Measurements from ENCODE around the gene SEC16B. TPM values are rescaled to one million over a fixed set of nuclear protein-coding genes. Genes with fewer than 3 reads are reported as not detected.
A peak's percentile ranks its signal among the peaks of the same experiment; 100 is the strongest.

SEC16B gene
- total and polyA plus RNA-seq, 2 of the 13 experiments (the other 11 are each of a cell fraction or from before 2014, with no cell fraction given), result 4.6 to 5.8 TPM

GRCh38 chr1:177948336-177948972 lies 21.4 kb downstream of the SEC16B start (continued):
- TF ChIP-seq DZIP1 (CRISPR knock-in tag; IDR thresholded peaks at IDR 0.05), result no peak
- TF ChIP-seq MATR3 (CRISPR knock-in tag; IDR thresholded peaks at IDR 0.05), result no peak
- peak; percentile 76 for TF ChIP-seq STAG1 (CRISPR knock-in tag; IDR thresholded peaks at IDR 0.05)
- no peak for TF ChIP-seq PHF20 (CRISPR knock-in tag; IDR thresholded peaks at IDR 0.05)

GRCh38 chr1:177947623-177948022 lies 22.2 kb downstream of the SEC16B start:
- no peak overlapping the region for H3K4me3 ChIP-seq (replicated peaks in 1 of 3; ENCODE audit: insufficient read depth in 1 of 3, low read depth in 2 of 3, low read length in 3 of 3)
- intact Hi-C loops (cut with micrococcal nuclease; ENCODE audit: unreplicated experiment), result loop anchor here (2.0 to 5.0 kb wide), 3 partner anchors 245 to 520 kb away; no protein-coding TSS in a partner anchor
- no peak overlapping the region for H3K4me2 ChIP-seq (ENCODE audit: low read depth, low read length)
- no peaks in the 10 kb centered on the region for H4K20me1 ChIP-seq (ENCODE audit: insufficient read depth, low read length)
- WGBS (ENCODE audit: low lambda C conversion rate), result 87% methylated on average over 7 of the region's 7 CpGs
- no peaks in the 10 kb centered on the region for H3K79me2 ChIP-seq (ENCODE audit: insufficient read depth, low read length)
- no peak overlapping the region for H3K27ac ChIP-seq (ENCODE audit: extremely low read length, insufficient read depth, low read length)
- in situ Hi-C loops (cut with HindIII; ENCODE audit: extremely low pct_ligation_motif_present, low pct_unique_long_range_greater_than_20kb), result loop anchor here (25.0 kb wide), 1 partner anchor 1035 kb away; no protein-coding TSS in a partner anchor
- ATAC-seq, result no peak
- no peaks in the 10 kb centered on the region for H3K27me3 ChIP-seq (ENCODE audit: control insufficient read depth in 1 of 2, insufficient read depth in 2 of 2, low read length in 2 of 2)
- ChIA-PET CTCF (ENCODE audit: low intra/inter-chr PET ratio, low total read pairs) (interaction anchor here (0.8 to 1.5 kb wide), 3 partner anchors 84 to 107 kb away, joined by 3 to 7 read pairs (median 4); no protein-coding TSS in a partner anchor), POLR2A (no interaction called here)
- H3K9me3 ChIP-seq (ENCODE audit: low read length), result no peaks in the 10 kb centered on the region
- BruUV-seq (replicated peaks), result no TSS peak
- H3K36me3 ChIP-seq (replicated peaks in 1 of 2; ENCODE audit: control insufficient read depth in 1 of 2, insufficient read depth in 2 of 2, low read length in 2 of 2), result peaks cover 1 to 14% of the 10 kb centered on the region in 2 experiments; a peak in 3 of 5 replicates
- H3K9ac ChIP-seq (ENCODE audit: insufficient read depth, low read depth, low read length), result no peak overlapping the region
- FAIRE-seq, result no peak
- 0 out of 2 replicates have a peak, but pooled peaks cover 5% of the 10 kb centered on the region for H3K4me1 ChIP-seq (ENCODE audit: insufficient read depth, low read length)
- no peak for DNase-seq (ENCODE audit: low spot score)
- H2AFZ ChIP-seq (ENCODE audit: low read length), result no peak overlapping the region
- TF ChIP-seq HNRNPK (IDR thresholded peaks at IDR 0.05; ENCODE audit: low read depth, low read length, poor library complexity, severe bottlenecking) (peak; percentile 61), ZNF629 (CRISPR knock-in tag; conservative IDR thresholded peaks at IDR 0.05) (no peak), ZNF431 (CRISPR knock-in tag; IDR thresholded peaks at IDR 0.05; ENCODE audit: borderline replicate concordance, low read depth) (no peak), ELK4 (CRISPR knock-in tag; IDR thresholded peaks at IDR 0.05; ENCODE audit: borderline replicate concordance) (no peak)

All from HepG2 (cell line).